Sigmoid colon (tissue), 7 donors: Measurements from ENCODE around the gene TSKU. TPM values are rescaled to one million over a fixed set of nuclear protein-coding genes. Genes with fewer than 3 reads are reported as not detected.
A peak's percentile ranks its signal among the peaks of the same experiment; 100 is the strongest.

ENCODE experiments used
- DNase-seq: peaks from one replicate; pipeline ENCODE4 v3.0.0-alpha.2; 2019
- H3K27ac ChIP-seq, 4 donors: fragments of 200-600 bp; sonication (generic); one replicate each; pipeline ENCODE4 v1.5.1; 2016 to 2019; ENCODE audit warnings: mild to moderate bottlenecking in 1 of 4
- H3K27me3 ChIP-seq, 3 donors: fragments of 200-600 bp; sonication (generic); one replicate each; pipeline ENCODE4 v1.5.1; 2019; ENCODE audit warnings: mild to moderate bottlenecking in 1 of 3
- H3K36me3 ChIP-seq, 4 donors: fragments of 200-600 bp; sonication (generic); one replicate each; pipeline ENCODE4 v1.5.1; 2016 to 2019
- H3K4me1 ChIP-seq, 4 donors: fragments of 200-600 bp; sonication (generic); one replicate each; pipeline ENCODE4 v1.5.1; 2017 to 2019
- H3K4me3 ChIP-seq, 4 donors: fragments of 200-600 bp; sonication (generic); one replicate each; pipeline ENCODE4 v1.5.1; 2017 to 2019; ENCODE audit warnings: mild to moderate bottlenecking in 2 of 4, moderate library complexity in 1 of 4
- H3K9me3 ChIP-seq, 4 donors: fragments of 200-600 bp in 3 of 4; sonication (generic) in 3 of 4; one replicate each; pipeline versions ENCODE4 v1.5.1 to v1.6.1; 2013 to 2019
- CTCF ChIP-seq, 4 experiments: fragments of 450-650 bp in 3 of 4; fragments of 200-600 bp in 1 of 4; IDR thresholded peaks; one replicate each; pipeline ENCODE4 v1.5.1; 2016 to 2019; ENCODE audit warnings: antibody characterized with exemption in 4 of 4, mild to moderate bottlenecking in 3 of 4, moderate library complexity in 2 of 4
- EP300 ChIP-seq, 4 donors: sonication (generic); formaldehyde crosslinking; IDR thresholded peaks; one replicate each; pipeline ENCODE4 v1.6.1; 2017; ENCODE audit warnings: antibody characterized with exemption in 4 of 4
- POLR2A ChIP-seq, 2 donors: fragments of 450-650 bp; IDR thresholded peaks; one replicate each; pipeline ENCODE4 v1.6.1; 2016; ENCODE audit warnings: antibody characterized with exemption in 2 of 2, mild to moderate bottlenecking in 2 of 2, moderate library complexity in 2 of 2
- POLR2AphosphoS5 ChIP-seq, 4 donors: sonication (generic); formaldehyde crosslinking; IDR thresholded peaks; one replicate each; pipeline ENCODE4 v1.6.1; 2017; ENCODE audit warnings: antibody characterized with exemption in 4 of 4
- WGBS, 2 donors: extraction: QIAGEN DNeasy Blood & Tissue Kit; methylation state at CpG; one replicate each; pipeline ENCODE4 v1.1.7; 2013; 5-methylcytosine and 5-hydroxymethylcytosine counted together
- intact Hi-C: fragments of 100-400 bp; cut with DNase I; formaldehyde crosslinking; loops from one replicate; pipeline ENCODE4 v1.15.1; 2023
- polyA plus RNA-seq, 3 donors: library from polyadenylated mRNA; stranded (reverse); fragments of 200-250 nt; gene quantifications; one replicate each; pipeline ENCODE4 v1.2.3, GENCODE V29; 2013
- total RNA-seq, 4 donors: library from RNA; depleted of rRNA; stranded (reverse); fragments of >200 nt; gene quantifications; one replicate each; pipeline ENCODE4 v1.1.0, GENCODE V29; 2016
- donor health status: healthy with polysubstance abuse.
- donor health status: Bipolar disorder and iron deficiency.
- donor health status: healthy.

TSKU gene
- total and polyA plus RNA-seq, 7 donors = 12.8 to 24.6 (median 20.4) TPM

DNA sequence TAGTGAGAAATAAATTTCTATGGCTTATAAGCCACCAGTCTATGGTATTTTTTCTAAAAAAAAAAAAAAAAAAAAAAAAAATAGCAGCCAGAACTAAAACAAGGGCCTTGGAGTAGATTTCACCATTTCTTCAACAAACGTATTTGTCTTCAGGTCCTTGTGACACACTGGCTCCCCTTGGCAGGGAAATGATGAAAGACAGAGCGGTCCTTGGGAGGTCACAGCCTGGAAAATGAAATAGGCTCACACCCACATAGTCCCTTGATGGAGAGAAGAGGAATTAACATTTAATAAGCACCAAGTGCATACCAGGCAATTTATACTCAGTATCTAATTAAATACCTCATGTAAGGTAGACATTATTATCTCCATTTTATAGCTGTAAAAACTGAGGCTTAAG lies 51.9 kb downstream of the TSKU start:
- Histone ChIP-seq H3K4me1 (peaks cover 0 to 19% (median 13%) of the 10 kb centered on the region in 4 donors), H3K27ac (no peak overlapping the region), H3K36me3 (no peaks in the 10 kb centered on the region), H3K27me3 (no peaks in the 10 kb centered on the region), H3K9me3 (no peaks in the 10 kb centered on the region), H3K4me3 (no peak overlapping the region)
- 90 to 92% methylated on average over 2 of the region's 2 CpGs for WGBS, 2 donors
- TF ChIP-seq CTCF (IDR thresholded peaks at IDR 0.05) (no peak), EP300 (IDR thresholded peaks at IDR 0.05) (no peak), POLR2A (IDR thresholded peaks at IDR 0.05) (no peak), POLR2AphosphoS5 (IDR thresholded peaks at IDR 0.05) (no peak)
- intact Hi-C loops = no loop called here
- DNase-seq = no peak

- H3K27ac ChIP-seq = peak overlapping the region in 1 of 4 donors; percentile 39
Observed at GRCh38 chr11:76835928-76836612, 52.9 kb downstream of the TSKU start.

DNA sequence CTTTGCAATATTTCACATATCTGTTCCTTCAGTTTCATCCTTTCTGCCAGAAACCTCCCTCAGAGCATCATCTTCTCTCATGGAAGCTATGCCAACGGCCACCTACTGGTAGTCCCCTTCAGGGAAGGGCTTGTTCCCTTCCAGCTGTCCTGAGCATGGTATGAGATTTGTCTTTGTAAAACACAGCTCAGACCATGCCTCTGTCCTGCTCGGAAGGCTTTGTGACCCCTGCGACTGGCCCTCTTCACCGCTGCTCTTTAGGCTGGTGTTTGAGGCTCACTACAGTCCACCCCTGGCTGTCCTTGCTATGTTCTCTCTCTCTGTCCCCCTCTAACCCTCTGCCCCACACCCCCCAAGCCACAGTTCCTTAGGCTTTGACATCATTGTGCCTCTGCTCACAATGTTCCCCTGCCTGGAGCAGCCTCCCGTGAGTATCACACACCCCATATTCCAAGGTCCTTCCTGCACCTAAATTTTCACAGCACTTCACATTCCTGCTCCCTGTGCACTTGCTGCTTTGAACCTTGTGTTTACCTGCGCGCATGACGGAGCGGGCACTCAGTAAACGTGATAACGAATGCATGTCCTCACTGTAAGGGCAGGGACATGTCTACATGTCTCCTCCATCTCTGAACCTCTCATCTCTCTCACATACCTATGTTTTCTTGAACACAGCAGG lies 53.6 kb downstream of the TSKU start:
- peak overlapping the region in 1 of 4 donors; percentile 39 for H3K27ac ChIP-seq
- no peak overlapping the region for H3K4me3 ChIP-seq
- no peaks in the 10 kb centered on the region for H3K9me3 ChIP-seq
- TF ChIP-seq POLR2AphosphoS5 (IDR thresholded peaks at IDR 0.05) (no peak), EP300 (IDR thresholded peaks at IDR 0.05) (no peak), POLR2A (IDR thresholded peaks at IDR 0.05) (no peak), CTCF (IDR thresholded peaks at IDR 0.05) (no peak)
- no peaks in the 10 kb centered on the region for H3K27me3 ChIP-seq
- H3K36me3 ChIP-seq = no peaks in the 10 kb centered on the region
- intact Hi-C loops = no loop called here
- peaks cover 0 to 11% (median 3%) of the 10 kb centered on the region in 4 donors for H3K4me1 ChIP-seq
- WGBS, 2 donors = 17 to 58% methylated on average over 11 of the region's 11 CpGs
- no peak for DNase-seq

More at GRCh38 chr11:76835928-76836612, 52.9 kb downstream of the TSKU start:
- Histone ChIP-seq H3K36me3 (no peaks in the 10 kb centered on the region), H3K4me1 (peaks cover 0 to 12% (median 4%) of the 10 kb centered on the region in 4 donors), H3K9me3 (no peaks in the 10 kb centered on the region), H3K27me3 (no peaks in the 10 kb centered on the region), H3K4me3 (no peak overlapping the region)
- intact Hi-C loops = no loop called here
- no peak for DNase-seq
- TF ChIP-seq CTCF (IDR thresholded peaks at IDR 0.05) (no peak), EP300 (IDR thresholded peaks at IDR 0.05) (no peak), POLR2A (IDR thresholded peaks at IDR 0.05) (no peak)
- 40 to 69% methylated on average over 5 of the region's 5 CpGs for whole genome bisulfite sequencing, 2 donors

- 74 to 78% methylated on average over 7 of the region's 7 CpGs for WGBS, 2 donors
- DNase-seq = no peak
- Histone ChIP-seq H3K27me3 (no peaks in the 10 kb centered on the region), H3K4me1 (peaks cover 0 to 11% (median 3%) of the 10 kb centered on the region in 4 donors), H3K4me3 (no peak overlapping the region), H3K9me3 (no peaks in the 10 kb centered on the region), H3K36me3 (no peaks in the 10 kb centered on the region), H3K27ac (no peak overlapping the region)
- no peak for TF ChIP-seq POLR2AphosphoS5 (IDR thresholded peaks at IDR 0.05)
- intact Hi-C loops = no loop called here
Observed at GRCh38 chr11:76837696-76838677, 54.8 kb downstream of the TSKU start.
